ENCODE data around the gene MKRN1.

MKRN1 gene

DNA sequence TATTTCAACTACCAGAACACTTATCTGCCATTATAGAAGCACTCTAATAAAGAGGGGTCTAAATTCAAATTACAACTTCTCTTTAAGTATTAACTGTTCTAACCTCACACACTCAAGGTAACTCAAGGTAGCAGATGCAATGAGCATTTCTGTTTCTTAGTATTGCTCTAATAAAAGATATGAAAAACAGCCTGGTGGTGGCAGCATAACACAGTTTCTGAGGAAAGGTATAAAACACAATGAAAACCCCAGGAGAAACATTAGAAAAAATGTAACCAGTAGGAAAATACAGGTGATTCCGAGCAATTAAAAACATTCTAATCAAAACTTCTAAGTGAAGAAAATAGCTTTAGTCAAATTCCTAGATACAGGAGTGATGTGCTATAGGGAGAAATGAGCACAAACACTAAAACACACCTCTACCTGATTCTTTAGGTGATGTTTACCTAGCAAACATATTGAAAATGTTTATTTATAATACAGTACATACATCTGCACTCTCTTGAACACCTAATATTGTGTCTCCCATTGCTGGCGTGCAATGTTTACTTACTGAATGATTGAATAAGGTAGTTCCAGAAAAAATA, 3.5 kb downstream of the MKRN1 start:
- WGBS (ENCODE audit: extremely low coverage, insufficient coverage, insufficient read length) = no CpG with 5 or more reads among the region's 2 CpGs
- no peak overlapping the region for H3K27ac ChIP-seq (ENCODE audit: low read depth, low read length)
- no peak overlapping the region for H3K4me3 ChIP-seq (ENCODE audit: low read depth, low read length)
- H2BK120ac ChIP-seq (ENCODE audit: insufficient read depth, low read length, poor library complexity) = no peak overlapping the region
- no peak overlapping the region for H3K9ac ChIP-seq (ENCODE audit: low read length)
- H3K4me1 ChIP-seq (ENCODE audit: control insufficient read depth in 1 of 2, insufficient read depth in 2 of 2, low read length in 2 of 2) = peaks cover 0 to 3% of the 10 kb centered on the region in 2 experiments
- H3K18ac ChIP-seq (ENCODE audit: low read length) = no peak overlapping the region
- no peak overlapping the region for H4K8ac ChIP-seq (ENCODE audit: low read depth, low read length)
- H4K12ac ChIP-seq (ENCODE audit: low read depth, low read length) = no peak overlapping the region
- H2BK5ac ChIP-seq (ENCODE audit: low read depth, low read length, poor library complexity) = no peak overlapping the region
- H3K27me3 ChIP-seq (ENCODE audit: insufficient read depth, low read length) = no peaks in the 10 kb centered on the region
- peak overlapping the region; percentile 27 for H3K4ac ChIP-seq (ENCODE audit: low read depth, low read length)
- H3K9me3 ChIP-seq (ENCODE audit: insufficient read depth, low read depth, low read length) = no peaks in the 10 kb centered on the region
- H4K91ac ChIP-seq (ENCODE audit: low read depth, low read length) = no peak overlapping the region
- H3K79me1 ChIP-seq (ENCODE audit: low read length) = peaks cover 6% of the 10 kb centered on the region
- peaks cover 5 to 6% of the 10 kb centered on the region in 2 experiments for H3K36me3 ChIP-seq (ENCODE audit: control insufficient read depth in 1 of 2, insufficient read depth in 2 of 2, low read length in 2 of 2)
- H2AFZ ChIP-seq (ENCODE audit: insufficient read depth, low read length, poor library complexity) = no peak overlapping the region
- no peak overlapping the region for H2BK12ac ChIP-seq (ENCODE audit: low read length)
- H3K14ac ChIP-seq (ENCODE audit: low read length) = no peak overlapping the region
- H3K23ac ChIP-seq (ENCODE audit: low read length) = no peak overlapping the region
- no peak overlapping the region for H2AK5ac ChIP-seq (ENCODE audit: low read length)
- peak; percentile 58 to 82 for DNase-seq
- no peak overlapping the region for H3K4me2 ChIP-seq (ENCODE audit: low read length)
- peaks cover 24% of the 10 kb centered on the region for H3K79me2 ChIP-seq (ENCODE audit: control insufficient read depth, insufficient read depth, low read length, poor library complexity)

DNA sequence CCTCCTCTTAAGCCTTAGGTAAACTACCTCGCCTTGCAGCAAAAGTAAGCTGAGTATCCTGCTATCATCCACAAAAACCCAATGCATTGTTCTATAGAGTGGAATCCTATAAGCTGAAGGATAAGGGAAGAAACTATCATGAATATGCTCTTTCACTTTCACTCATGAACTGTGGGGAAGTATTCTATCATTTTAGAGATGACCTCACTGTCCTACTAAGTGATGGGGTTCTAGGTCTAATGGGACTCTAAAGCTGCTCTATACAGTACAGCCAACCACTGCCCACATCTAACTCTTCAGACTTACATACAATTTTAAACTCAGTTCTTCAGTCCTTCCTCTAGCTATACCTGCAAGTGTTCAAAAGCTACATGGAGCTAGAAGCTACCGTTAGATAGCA, 16.2 kb downstream of the MKRN1 start:
- Histone ChIP-seq H4K8ac (ENCODE audit: low read depth, low read length) (no peak overlapping the region), H3K9me3 (ENCODE audit: insufficient read depth, low read depth, low read length) (no peaks in the 10 kb centered on the region), H4K12ac (ENCODE audit: low read depth, low read length) (no peak overlapping the region), H3K27ac (ENCODE audit: low read depth, low read length) (no peak overlapping the region), H3K4me2 (ENCODE audit: low read length) (no peak overlapping the region), H3K14ac (ENCODE audit: low read length) (no peak overlapping the region), H3K4me3 (ENCODE audit: low read depth, low read length) (no peak overlapping the region), H3K4ac (ENCODE audit: low read depth, low read length) (no peak overlapping the region), H3K27me3 (ENCODE audit: insufficient read depth, low read length) (no peaks in the 10 kb centered on the region), H2AK5ac (ENCODE audit: low read length) (no peak overlapping the region), H3K23ac (ENCODE audit: low read length) (no peak overlapping the region), H3K9ac (ENCODE audit: low read length) (no peak overlapping the region), H3K36me3 (ENCODE audit: control insufficient read depth in 1 of 2, insufficient read depth in 2 of 2, low read length in 2 of 2) (peaks cover 11 to 24% of the 10 kb centered on the region in 2 experiments), H2AFZ (ENCODE audit: insufficient read depth, low read length, poor library complexity) (no peak overlapping the region), H3K4me1 (ENCODE audit: control insufficient read depth in 1 of 2, insufficient read depth in 2 of 2, low read length in 2 of 2) (no peaks in the 10 kb centered on the region), H2BK12ac (ENCODE audit: low read length) (no peak overlapping the region), H3K18ac (ENCODE audit: low read length) (no peak overlapping the region), H4K91ac (ENCODE audit: low read depth, low read length) (no peak overlapping the region), H2BK120ac (ENCODE audit: insufficient read depth, low read length, poor library complexity) (no peak overlapping the region), H2BK5ac (ENCODE audit: low read depth, low read length, poor library complexity) (no peak overlapping the region), H3K79me2 (ENCODE audit: control insufficient read depth, insufficient read depth, low read length, poor library complexity) (no peaks in the 10 kb centered on the region), H3K79me1 (ENCODE audit: low read length) (no peaks in the 10 kb centered on the region)
- DNase-seq = no peak
- no CpG with 5 or more reads among the region's 2 CpGs for WGBS (ENCODE audit: extremely low coverage, insufficient coverage, insufficient read length)

DNA sequence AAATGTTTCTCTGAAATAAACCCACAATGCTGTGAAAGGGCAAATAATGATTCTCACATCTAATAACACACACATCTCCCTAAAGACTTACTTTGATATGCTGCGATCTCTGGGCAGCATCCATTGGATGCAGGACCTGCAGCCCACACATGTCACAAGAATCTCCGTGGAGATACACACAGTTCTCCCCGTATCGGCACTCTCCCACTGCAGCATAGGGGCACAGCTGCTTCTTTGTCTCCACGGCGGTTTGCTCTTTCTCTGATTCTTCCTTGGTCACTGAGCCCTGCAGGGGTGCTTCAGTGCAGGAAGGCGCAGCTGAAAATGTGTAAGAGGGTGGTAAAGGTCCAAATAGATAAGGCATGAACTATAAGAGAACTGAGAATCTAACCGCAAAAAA, 20.4 kb downstream of the MKRN1 start:
- Histone ChIP-seq H3K4ac (ENCODE audit: low read depth, low read length) (no peak overlapping the region), H3K27ac (ENCODE audit: low read depth, low read length) (no peak overlapping the region), H4K91ac (ENCODE audit: low read depth, low read length) (no peak overlapping the region)

DNA sequence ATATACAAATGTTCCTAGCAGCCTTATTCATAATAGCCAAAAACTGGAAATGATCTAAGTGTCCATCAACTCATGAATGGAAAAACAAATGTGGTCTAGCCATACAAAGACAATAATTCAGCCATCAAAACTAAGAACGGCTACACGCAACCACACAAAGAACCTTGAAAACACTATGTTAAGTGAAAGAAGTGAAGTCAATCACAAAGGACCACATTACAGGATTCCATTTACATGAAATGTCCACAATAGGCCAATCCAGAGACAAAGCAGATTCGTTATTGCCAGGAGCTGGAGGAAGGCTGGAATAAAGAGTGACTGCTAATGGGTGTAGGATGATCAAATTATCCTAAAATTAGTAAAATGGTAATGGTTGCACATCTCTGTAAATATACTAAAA, 21.1 kb downstream of the MKRN1 start:
- H3K14ac ChIP-seq (ENCODE audit: low read length) = no peak overlapping the region
- H3K4ac ChIP-seq (ENCODE audit: low read depth, low read length) = no peak overlapping the region
- H2AK5ac ChIP-seq (ENCODE audit: low read length) = no peak overlapping the region
- no peak overlapping the region for H3K9ac ChIP-seq (ENCODE audit: low read length)
- H4K12ac ChIP-seq (ENCODE audit: low read depth, low read length) = no peak overlapping the region
- H2AFZ ChIP-seq (ENCODE audit: insufficient read depth, low read length, poor library complexity) = no peak overlapping the region
- no CpG with 5 or more reads among the region's 3 CpGs for WGBS (ENCODE audit: extremely low coverage, insufficient coverage, insufficient read length)
- no peak overlapping the region for H3K23ac ChIP-seq (ENCODE audit: low read length)
- no peak overlapping the region for H3K27ac ChIP-seq (ENCODE audit: low read depth, low read length)
- H3K27me3 ChIP-seq (ENCODE audit: insufficient read depth, low read length) = no peaks in the 10 kb centered on the region
- no peak overlapping the region for H2BK5ac ChIP-seq (ENCODE audit: low read depth, low read length, poor library complexity)
- no peaks in the 10 kb centered on the region for H3K9me3 ChIP-seq (ENCODE audit: insufficient read depth, low read depth, low read length)
- peaks cover 17 to 34% of the 10 kb centered on the region in 2 experiments for H3K36me3 ChIP-seq (ENCODE audit: control insufficient read depth in 1 of 2, insufficient read depth in 2 of 2, low read length in 2 of 2)
- no peaks in the 10 kb centered on the region for H3K79me1 ChIP-seq (ENCODE audit: low read length)
- no peaks in the 10 kb centered on the region for H3K79me2 ChIP-seq (ENCODE audit: control insufficient read depth, insufficient read depth, low read length, poor library complexity)
- DNase-seq = no peak
- H2BK120ac ChIP-seq (ENCODE audit: insufficient read depth, low read length, poor library complexity) = no peak overlapping the region
- H2BK12ac ChIP-seq (ENCODE audit: low read length) = no peak overlapping the region
- no peaks in the 10 kb centered on the region for H3K4me1 ChIP-seq (ENCODE audit: control insufficient read depth in 1 of 2, insufficient read depth in 2 of 2, low read length in 2 of 2)
- no peak overlapping the region for H4K8ac ChIP-seq (ENCODE audit: low read depth, low read length)
- H4K91ac ChIP-seq (ENCODE audit: low read depth, low read length) = no peak overlapping the region
- H3K4me3 ChIP-seq (ENCODE audit: low read depth, low read length) = no peak overlapping the region
- H3K18ac ChIP-seq (ENCODE audit: low read length) = no peak overlapping the region
- H3K4me2 ChIP-seq (ENCODE audit: low read length) = no peak overlapping the region

More for the DNA sequence above, 20.4 kb downstream of the MKRN1 start:
- DNase-seq = no peak
- Histone ChIP-seq H3K79me2 (ENCODE audit: control insufficient read depth, insufficient read depth, low read length, poor library complexity) (no peaks in the 10 kb centered on the region), H2BK5ac (ENCODE audit: low read depth, low read length, poor library complexity) (no peak overlapping the region), H4K12ac (ENCODE audit: low read depth, low read length) (no peak overlapping the region), H2BK12ac (ENCODE audit: low read length) (no peak overlapping the region), H2AFZ (ENCODE audit: insufficient read depth, low read length, poor library complexity) (no peak overlapping the region), H3K9me3 (ENCODE audit: insufficient read depth, low read depth, low read length) (no peaks in the 10 kb centered on the region), H3K14ac (ENCODE audit: low read length) (no peak overlapping the region), H3K4me2 (ENCODE audit: low read length) (no peak overlapping the region), H3K27me3 (ENCODE audit: insufficient read depth, low read length) (no peaks in the 10 kb centered on the region), H3K79me1 (ENCODE audit: low read length) (no peaks in the 10 kb centered on the region), H3K36me3 (ENCODE audit: control insufficient read depth in 1 of 2, insufficient read depth in 2 of 2, low read length in 2 of 2) (peaks cover 16 to 34% of the 10 kb centered on the region in 2 experiments), H3K9ac (ENCODE audit: low read length) (no peak overlapping the region), H3K18ac (ENCODE audit: low read length) (no peak overlapping the region), H3K4me3 (ENCODE audit: low read depth, low read length) (no peak overlapping the region), H4K8ac (ENCODE audit: low read depth, low read length) (no peak overlapping the region), H2BK120ac (ENCODE audit: insufficient read depth, low read length, poor library complexity) (no peak overlapping the region), H3K23ac (ENCODE audit: low read length) (no peak overlapping the region), H2AK5ac (ENCODE audit: low read length) (no peak overlapping the region), H3K4me1 (ENCODE audit: control insufficient read depth in 1 of 2, insufficient read depth in 2 of 2, low read length in 2 of 2) (no peaks in the 10 kb centered on the region)
- WGBS (ENCODE audit: extremely low coverage, insufficient coverage, insufficient read length) = no CpG with 5 or more reads among the region's 8 CpGs
